Activated naive CD8-positive, alpha-beta T cell treated with anti-CD3 and anti-CD28 coated beads for 36 hours (primary cell): ENCODE measurements around the gene GULP1. TPM values are rescaled to one million over a fixed set of nuclear protein-coding genes. Genes with fewer than 3 reads are reported as not detected.

ENCODE experiments used
- DNase-seq: peaks from one replicate; pipeline ENCODE4 v3.0.0; 2021
- H3K27ac Mint-ChIP-seq: one replicate; pipeline ENCODE4 v1.8.0; 2022; ENCODE audit warnings: mild to moderate bottlenecking, moderate library complexity, mixed read lengths
- H3K27me3 Mint-ChIP-seq: one replicate; pipeline ENCODE4 v1.8.0; 2022; ENCODE audit warnings: mild to moderate bottlenecking, mixed read lengths
- H3K36me3 Mint-ChIP-seq: one replicate; pipeline ENCODE4 v1.8.0; 2021; ENCODE audit warnings: mild to moderate bottlenecking, mixed read lengths
- H3K4me1 Mint-ChIP-seq: one replicate; pipeline ENCODE4 v1.8.0; 2021; ENCODE audit warnings: mixed read lengths
- H3K4me3 Mint-ChIP-seq: one replicate; pipeline ENCODE4 v1.8.0; 2022; ENCODE audit warnings: mild to moderate bottlenecking, moderate library complexity, mixed read lengths
- H3K9me3 Mint-ChIP-seq: one replicate; pipeline ENCODE4 v1.8.0; 2022; ENCODE audit warnings: mixed read lengths
- total RNA-seq, 2 experiments: library from RNA; stranded (reverse); gene quantifications; one replicate each; pipeline ENCODE4 v1.2.3, GENCODE V29; 2021

GULP1 gene
- total RNA-seq, 2 experiments from 2014 or later: not detected

- no peak overlapping the region for H3K27ac Mint-ChIP-seq
- no peaks in the 10 kb centered on the region for H3K9me3 Mint-ChIP-seq
- H3K36me3 Mint-ChIP-seq: no peaks in the 10 kb centered on the region
- H3K4me1 Mint-ChIP-seq: no peaks in the 10 kb centered on the region
- no peak for DNase-seq
- no peak overlapping the region for H3K4me3 Mint-ChIP-seq
- no peaks in the 10 kb centered on the region for H3K27me3 Mint-ChIP-seq
These were observed 35.1 kb downstream of the GULP1 start for GRCh38 chr2:188326669-188327301.

- H3K4me3 Mint-ChIP-seq: no peak overlapping the region
These were observed 36.0 kb downstream of the GULP1 start for GRCh38 chr2:188327518-188328213.

DNA sequence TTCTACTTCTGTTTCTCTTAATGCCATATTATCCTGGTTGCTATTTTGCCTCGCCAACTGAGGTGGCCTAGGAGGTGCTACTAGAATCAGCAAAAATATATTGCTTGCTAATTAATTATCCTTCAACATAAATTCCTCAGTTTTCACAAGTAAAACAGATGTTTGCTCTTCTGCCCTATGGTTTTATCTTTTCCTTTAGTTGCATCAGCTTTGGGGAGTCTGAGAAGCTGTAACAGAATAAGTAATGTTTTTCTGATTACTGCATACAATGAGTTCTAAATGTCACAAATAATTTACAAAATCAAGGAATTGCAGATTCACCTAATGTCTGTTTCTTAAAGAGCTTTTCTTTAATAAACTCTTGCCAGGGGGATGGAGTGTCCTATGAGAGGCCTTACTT, 36.7 kb downstream of the GULP1 start:
- H3K4me3 Mint-ChIP-seq: no peak overlapping the region
- no peaks in the 10 kb centered on the region for H3K4me1 Mint-ChIP-seq
- H3K9me3 Mint-ChIP-seq: no peaks in the 10 kb centered on the region
- DNase-seq: no peak
- H3K36me3 Mint-ChIP-seq: no peaks in the 10 kb centered on the region
- no peaks in the 10 kb centered on the region for H3K27me3 Mint-ChIP-seq
- H3K27ac Mint-ChIP-seq: no peak overlapping the region

More at GRCh38 chr2:188327518-188328213, 36.0 kb downstream of the GULP1 start:
- Mint-ChIP-seq H3K4me1 (no peaks in the 10 kb centered on the region), H3K9me3 (no peaks in the 10 kb centered on the region), H3K27me3 (no peaks in the 10 kb centered on the region), H3K36me3 (no peaks in the 10 kb centered on the region), H3K27ac (no peak overlapping the region)
- no peak for DNase-seq

DNA sequence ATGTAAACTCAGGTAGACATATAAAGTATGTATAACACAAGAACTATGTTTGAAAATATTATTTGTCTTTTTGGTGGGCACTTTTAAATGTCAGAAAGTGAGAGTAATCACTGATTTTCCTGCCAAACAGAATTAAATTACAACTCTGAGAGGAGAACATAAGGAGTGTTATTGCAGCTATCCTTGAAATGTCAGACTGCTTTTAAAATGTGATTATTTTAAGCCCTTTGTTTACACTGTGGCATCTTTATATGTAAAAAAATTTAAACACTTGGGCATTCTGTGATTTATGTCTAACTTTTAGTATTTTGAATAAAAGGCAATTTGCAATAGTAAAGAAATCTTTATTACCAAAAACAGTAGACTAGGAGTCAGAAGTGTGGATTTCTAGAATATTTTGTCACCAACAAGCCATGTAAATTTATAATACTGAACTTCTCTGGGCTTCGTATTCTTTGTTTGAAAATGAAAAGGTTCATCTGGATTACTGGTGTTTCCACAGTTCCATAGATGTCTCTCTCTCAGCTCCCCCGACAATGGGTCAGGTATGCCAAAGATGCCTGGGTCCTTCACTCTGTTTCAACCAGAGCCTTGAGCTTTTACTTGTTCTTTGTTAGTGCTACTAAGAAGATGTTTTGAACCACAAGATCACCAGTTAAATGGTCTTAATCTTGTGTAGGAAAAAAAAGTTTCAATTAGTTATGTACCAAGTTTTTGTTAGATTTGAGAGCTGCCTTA, 38.8 kb downstream of the GULP1 start:
- Mint-ChIP-seq H3K9me3 (no peaks in the 10 kb centered on the region), H3K36me3 (no peaks in the 10 kb centered on the region), H3K4me1 (no peaks in the 10 kb centered on the region), H3K27ac (no peak overlapping the region), H3K27me3 (no peaks in the 10 kb centered on the region), H3K4me3 (no peak overlapping the region)
- DNase-seq: no peak

GRCh38 chr2:188332619-188333018, 40.9 kb downstream of the GULP1 start:
- no peak overlapping the region for H3K27ac Mint-ChIP-seq

GRCh38 chr2:188333751-188334524, 42.3 kb downstream of the GULP1 start:
- DNase-seq: no peak
- Mint-ChIP-seq H3K4me3 (no peak overlapping the region), H3K27me3 (no peaks in the 10 kb centered on the region), H3K36me3 (no peaks in the 10 kb centered on the region), H3K27ac (no peak overlapping the region), H3K9me3 (no peaks in the 10 kb centered on the region), H3K4me1 (no peaks in the 10 kb centered on the region)

More at GRCh38 chr2:188332619-188333018, 40.9 kb downstream of the GULP1 start:
- Mint-ChIP-seq H3K36me3 (no peaks in the 10 kb centered on the region), H3K4me3 (no peak overlapping the region), H3K4me1 (no peaks in the 10 kb centered on the region), H3K9me3 (no peaks in the 10 kb centered on the region), H3K27me3 (no peaks in the 10 kb centered on the region)
- DNase-seq: no peak

- no peaks in the 10 kb centered on the region for H3K36me3 Mint-ChIP-seq
- no peak overlapping the region for H3K27ac Mint-ChIP-seq
- no peaks in the 10 kb centered on the region for H3K4me1 Mint-ChIP-seq
- H3K4me3 Mint-ChIP-seq: no peak overlapping the region
- H3K9me3 Mint-ChIP-seq: no peaks in the 10 kb centered on the region
- DNase-seq: no peak
- peaks cover 5% of the 10 kb centered on the region for H3K27me3 Mint-ChIP-seq
These were observed 46.8 kb downstream of the GULP1 start for GRCh38 chr2:188338463-188338862.

DNA sequence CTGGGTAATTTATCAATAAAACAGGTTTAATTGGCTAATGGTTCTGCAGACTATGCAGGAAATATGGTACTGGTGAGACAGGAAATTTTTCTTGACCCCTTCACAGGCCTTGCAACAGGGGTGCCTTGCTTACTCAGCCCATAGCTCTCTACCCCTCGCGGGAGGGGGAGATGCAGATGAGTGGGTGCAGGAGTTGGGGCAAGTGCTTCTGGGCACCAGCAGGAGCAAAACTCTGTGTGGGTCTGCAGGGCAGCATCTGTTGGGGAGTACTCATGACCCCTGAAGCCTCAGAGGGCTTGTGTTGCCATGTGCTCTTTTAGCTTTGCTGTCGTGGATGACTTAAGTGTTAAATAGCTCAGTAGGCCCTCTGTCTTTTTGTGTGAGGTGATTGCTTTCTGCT, 48.6 kb downstream of the GULP1 start:
- no peak overlapping the region for H3K27ac Mint-ChIP-seq
- DNase-seq: no peak
- no peak overlapping the region for H3K4me3 Mint-ChIP-seq
- no peaks in the 10 kb centered on the region for H3K36me3 Mint-ChIP-seq
- no peaks in the 10 kb centered on the region for H3K9me3 Mint-ChIP-seq
- peaks cover 5% of the 10 kb centered on the region for H3K27me3 Mint-ChIP-seq
- no peaks in the 10 kb centered on the region for H3K4me1 Mint-ChIP-seq

DNA sequence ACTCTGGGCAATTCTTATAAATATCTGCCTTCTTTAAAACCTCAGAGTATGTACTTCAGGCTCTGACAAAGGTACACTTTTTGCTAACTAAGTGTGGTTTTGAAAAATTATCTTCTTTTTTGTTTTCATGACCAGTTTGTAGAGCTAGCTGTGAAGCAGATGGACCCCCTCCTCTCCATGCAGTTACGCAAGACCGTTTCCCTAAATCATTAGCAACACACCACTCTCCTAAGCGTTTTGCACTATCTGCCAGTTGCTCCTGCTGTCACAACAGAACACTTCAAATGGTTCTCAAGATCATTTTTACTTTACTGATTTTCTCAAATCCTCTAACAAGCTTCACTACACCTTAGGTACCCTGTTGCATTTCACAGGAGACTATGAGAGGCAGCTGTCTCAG, 53.3 kb downstream of the GULP1 start:
- H3K27ac Mint-ChIP-seq: no peak overlapping the region
- H3K4me1 Mint-ChIP-seq: no peaks in the 10 kb centered on the region
- no peak for DNase-seq
- H3K9me3 Mint-ChIP-seq: no peaks in the 10 kb centered on the region
- H3K36me3 Mint-ChIP-seq: no peaks in the 10 kb centered on the region
- H3K27me3 Mint-ChIP-seq: peaks cover 5% of the 10 kb centered on the region
- H3K4me3 Mint-ChIP-seq: no peak overlapping the region

GRCh38 chr2:188345426-188345825, 53.8 kb downstream of the GULP1 start:
- DNase-seq: no peak
- no peaks in the 10 kb centered on the region for H3K36me3 Mint-ChIP-seq
- H3K27me3 Mint-ChIP-seq: peaks cover 5% of the 10 kb centered on the region
- H3K27ac Mint-ChIP-seq: no peak overlapping the region
- H3K9me3 Mint-ChIP-seq: no peaks in the 10 kb centered on the region
- H3K4me3 Mint-ChIP-seq: no peak overlapping the region
- no peaks in the 10 kb centered on the region for H3K4me1 Mint-ChIP-seq

DNA sequence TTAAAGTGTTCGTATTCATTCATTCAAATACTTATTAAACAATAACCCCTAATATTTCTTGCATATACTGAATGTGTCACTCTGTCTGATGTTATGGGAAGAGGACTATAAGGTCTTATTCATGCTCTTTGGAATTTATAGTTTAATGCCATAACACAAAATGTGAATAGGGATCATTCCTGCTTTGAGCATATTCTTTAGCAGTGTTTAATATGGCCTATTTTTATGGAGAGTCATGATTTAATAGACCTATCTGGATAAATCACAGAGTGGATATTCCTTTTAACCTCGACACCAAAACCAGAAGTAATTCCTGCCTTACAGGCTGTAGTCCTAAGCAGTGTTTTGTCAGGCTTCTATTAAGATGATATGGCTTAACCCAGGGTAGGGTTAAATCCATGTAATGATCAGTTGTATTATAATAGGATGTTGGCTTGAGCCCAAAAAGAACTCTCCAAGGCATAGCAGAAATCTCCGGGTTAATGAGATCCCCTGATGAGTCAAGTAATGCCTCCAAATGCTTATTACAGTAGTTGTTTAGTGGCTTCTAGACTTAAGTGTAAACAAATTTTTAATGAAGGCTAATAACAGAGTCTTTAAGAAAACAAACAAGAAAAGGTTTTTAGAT, 54.3 kb downstream of the GULP1 start:
- H3K4me3 Mint-ChIP-seq: no peak overlapping the region
- H3K27ac Mint-ChIP-seq: no peak overlapping the region
- H3K27me3 Mint-ChIP-seq: peaks cover 3% of the 10 kb centered on the region
- no peaks in the 10 kb centered on the region for H3K4me1 Mint-ChIP-seq
- no peak for DNase-seq
- H3K36me3 Mint-ChIP-seq: no peaks in the 10 kb centered on the region
- no peaks in the 10 kb centered on the region for H3K9me3 Mint-ChIP-seq

DNA sequence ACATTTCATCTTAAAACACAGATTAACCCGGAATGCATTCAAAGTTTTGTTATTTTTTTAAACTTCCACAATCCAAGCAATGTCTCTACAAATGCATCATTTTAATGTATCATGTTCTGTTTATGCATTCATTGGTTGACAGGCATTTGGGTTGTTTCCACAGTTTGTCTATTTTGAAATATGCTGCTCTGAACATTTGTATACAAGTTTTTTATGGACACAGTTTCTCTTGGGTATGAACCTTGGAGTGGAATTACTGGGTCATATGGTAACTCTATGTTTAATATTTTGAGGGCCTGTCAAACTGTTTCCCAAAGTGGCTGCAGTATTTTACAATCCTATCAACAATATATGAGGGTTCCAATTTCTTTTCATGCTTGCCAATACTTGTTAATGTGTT, 57.3 kb downstream of the GULP1 start:
- no peak overlapping the region for H3K27ac Mint-ChIP-seq

DNA sequence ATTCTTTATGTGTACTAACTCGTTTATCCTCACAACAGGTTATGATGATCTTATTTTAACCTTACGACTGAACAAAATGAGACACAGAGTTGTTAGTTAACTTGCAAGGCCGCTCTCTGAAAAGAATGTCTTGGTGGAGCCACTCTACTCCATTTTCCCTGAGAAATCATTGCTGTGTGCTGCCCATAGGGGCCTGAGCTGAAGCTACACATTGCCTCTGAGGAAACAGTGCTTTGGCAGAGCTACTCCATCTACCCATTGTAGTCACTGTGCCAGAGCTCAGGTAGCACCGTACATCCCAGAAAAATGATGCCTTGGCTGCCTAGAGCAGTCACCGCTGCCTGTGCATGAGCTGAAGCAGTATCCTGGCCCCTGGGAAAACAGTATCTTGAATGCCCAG, 61.6 kb downstream of the GULP1 start:
- H3K27me3 Mint-ChIP-seq: no peaks in the 10 kb centered on the region
- no peaks in the 10 kb centered on the region for H3K36me3 Mint-ChIP-seq
- no peaks in the 10 kb centered on the region for H3K4me1 Mint-ChIP-seq
- H3K4me3 Mint-ChIP-seq: no peak overlapping the region
- H3K9me3 Mint-ChIP-seq: no peaks in the 10 kb centered on the region
- DNase-seq: no peak
- H3K27ac Mint-ChIP-seq: no peak overlapping the region

More for the DNA sequence above, 57.3 kb downstream of the GULP1 start:
- DNase-seq: no peak
- Mint-ChIP-seq H3K36me3 (no peaks in the 10 kb centered on the region), H3K4me1 (no peaks in the 10 kb centered on the region), H3K4me3 (no peak overlapping the region), H3K9me3 (no peaks in the 10 kb centered on the region), H3K27me3 (no peaks in the 10 kb centered on the region)

DNA sequence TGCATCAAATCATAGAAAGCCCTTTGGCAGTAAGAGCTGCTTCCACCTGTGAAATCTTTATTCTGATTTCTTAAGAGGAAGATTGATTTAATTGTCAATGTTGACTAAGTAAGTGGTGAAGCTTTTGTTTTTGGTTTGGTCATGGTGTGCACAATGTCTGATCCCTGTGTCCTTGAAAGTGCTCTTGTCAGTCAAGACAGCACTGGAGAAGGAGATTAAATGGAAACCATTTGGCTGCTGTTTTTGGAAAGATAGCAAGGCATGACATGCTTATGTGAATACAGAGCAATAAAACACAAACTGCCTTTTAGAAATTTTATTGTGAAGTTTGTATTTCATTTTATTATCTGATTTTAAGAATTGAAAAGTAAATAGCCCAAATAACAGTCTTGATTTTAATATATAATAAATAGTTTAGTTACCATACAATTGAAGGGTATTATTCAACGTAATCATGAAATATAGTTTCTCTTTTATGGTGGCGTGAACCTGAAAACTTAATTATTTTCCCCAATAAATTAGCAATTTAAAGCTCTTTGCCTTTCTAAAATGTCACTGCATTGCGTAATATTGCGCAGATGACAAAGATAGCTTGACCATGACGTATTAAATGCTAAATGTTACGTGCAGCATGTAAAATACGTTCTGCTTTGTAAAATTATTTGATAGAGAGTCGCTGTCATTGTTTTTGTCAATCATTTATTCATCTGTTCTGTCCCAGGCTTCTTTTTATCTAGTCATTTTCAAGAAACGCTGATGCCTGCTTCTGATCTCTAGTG, 69.0 kb downstream of the GULP1 start:
- Mint-ChIP-seq H3K36me3 (no peaks in the 10 kb centered on the region), H3K4me3 (no peak overlapping the region), H3K27me3 (no peaks in the 10 kb centered on the region), H3K27ac (no peak overlapping the region), H3K9me3 (no peaks in the 10 kb centered on the region), H3K4me1 (no peaks in the 10 kb centered on the region)
- DNase-seq: no peak
